GM23338 (cell line): ENCODE measurements around the gene TRAF2.

Experiments used
- CREB1 ChIP-seq: fragments of 250-450 bp; sonication (Bioruptor Pico); IDR thresholded peaks from 2 replicates; pipeline ENCODE4 v1.5.0; 2020; ENCODE audit warnings: low read depth, mild to moderate bottlenecking, moderate library complexity
- EZH2 ChIP-seq: fragments of 200-600 bp; sonication (generic); IDR thresholded peaks from one replicate; pipeline ENCODE4 v1.8.0; 2017; ENCODE audit warnings: antibody characterized with exemption, mild to moderate bottlenecking, low read depth; ENCODE audit not compliant: unreplicated experiment
- EZH2phosphoT487 ChIP-seq: fragments of 200-600 bp; sonication (generic); IDR thresholded peaks from one replicate; pipeline ENCODE4 v1.8.1; 2018; ENCODE audit warnings: antibody characterized with exemption; ENCODE audit not compliant: unreplicated experiment
- JUNB ChIP-seq: IDR thresholded peaks from one replicate; pipeline ENCODE4 v1.6.1; 2016; ENCODE audit warnings: antibody characterized with exemption; ENCODE audit not compliant: unreplicated experiment
- NANOG ChIP-seq: IDR thresholded peaks from 2 replicates; pipeline ENCODE4 v1.6.1; 2016; ENCODE audit warnings: antibody characterized with exemption, borderline replicate concordance
- POLR2AphosphoS5 ChIP-seq: IDR thresholded peaks from 2 replicates; pipeline ENCODE4 v1.6.1; 2016; ENCODE audit warnings: antibody characterized with exemption, low read depth
- STAT1 ChIP-seq: IDR thresholded peaks from one replicate; pipeline ENCODE4 v1.6.1; 2016; ENCODE audit warnings: antibody characterized with exemption; ENCODE audit not compliant: unreplicated experiment
- TF ChIP-seq, protein P1 (sequence below), 2 experiments: fragments of 200-600 bp in 1 of 2; sonication (generic) in 1 of 2; conservative IDR thresholded peaks; 2 replicates each; pipeline versions ENCODE4 v1.5.1 to v1.6.1; 2016 to 2017; ENCODE audit warnings: antibody characterized with exemption in 2 of 2, low read depth in 2 of 2, mild to moderate bottlenecking in 2 of 2, moderate library complexity in 1 of 2
- TF ChIP-seq, protein P2 (sequence below): IDR thresholded peaks from one replicate; pipeline ENCODE4 v1.6.1; 2018; ENCODE audit warnings: antibody characterized with exemption; ENCODE audit not compliant: unreplicated experiment

DNA sequence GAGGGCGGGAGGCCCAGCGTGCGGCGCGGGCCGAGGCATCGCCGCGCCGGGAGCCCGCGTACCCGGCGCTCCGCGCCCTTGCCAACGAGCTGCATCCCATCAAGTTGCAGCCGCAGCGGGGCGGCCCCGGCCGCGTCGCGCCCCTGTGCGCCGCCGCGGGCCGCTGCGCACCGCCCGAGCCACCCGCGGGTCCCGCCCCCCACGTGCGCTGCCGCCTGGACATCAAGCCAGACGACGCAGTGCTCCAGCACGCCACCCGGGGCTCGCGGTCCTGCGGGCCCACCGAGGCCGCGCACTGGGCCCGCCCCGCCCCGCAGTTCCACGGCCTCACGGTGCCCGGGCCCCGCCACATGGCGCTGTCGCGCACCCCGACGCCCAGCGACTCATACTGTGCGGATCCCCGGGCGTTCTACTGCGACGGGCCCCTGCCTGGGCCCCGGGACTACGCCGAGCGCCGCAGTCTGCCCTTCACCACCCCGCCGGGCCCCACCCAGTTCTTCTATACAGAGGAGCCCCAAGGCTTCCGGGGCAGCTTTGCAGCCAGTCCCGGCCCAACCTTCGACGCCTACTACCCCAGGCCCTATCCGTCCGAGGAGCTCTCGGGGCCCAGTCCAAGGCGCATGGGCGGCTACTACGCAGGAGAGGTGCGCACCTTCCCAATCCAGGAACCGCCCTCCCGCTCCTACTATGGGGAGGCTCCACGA is 41.4 kb upstream of the TRAF2 start:
- TF ChIP-seq POLR2AphosphoS5 (no peak), EZH2 (no peak), EZH2phosphoT487 (no peak), CREB1 (CRISPR knock-in tag) (no peak), NANOG (no peak), STAT1 (no peak), JUNB (no peak)
- TF ChIP-seq, protein P1, sequence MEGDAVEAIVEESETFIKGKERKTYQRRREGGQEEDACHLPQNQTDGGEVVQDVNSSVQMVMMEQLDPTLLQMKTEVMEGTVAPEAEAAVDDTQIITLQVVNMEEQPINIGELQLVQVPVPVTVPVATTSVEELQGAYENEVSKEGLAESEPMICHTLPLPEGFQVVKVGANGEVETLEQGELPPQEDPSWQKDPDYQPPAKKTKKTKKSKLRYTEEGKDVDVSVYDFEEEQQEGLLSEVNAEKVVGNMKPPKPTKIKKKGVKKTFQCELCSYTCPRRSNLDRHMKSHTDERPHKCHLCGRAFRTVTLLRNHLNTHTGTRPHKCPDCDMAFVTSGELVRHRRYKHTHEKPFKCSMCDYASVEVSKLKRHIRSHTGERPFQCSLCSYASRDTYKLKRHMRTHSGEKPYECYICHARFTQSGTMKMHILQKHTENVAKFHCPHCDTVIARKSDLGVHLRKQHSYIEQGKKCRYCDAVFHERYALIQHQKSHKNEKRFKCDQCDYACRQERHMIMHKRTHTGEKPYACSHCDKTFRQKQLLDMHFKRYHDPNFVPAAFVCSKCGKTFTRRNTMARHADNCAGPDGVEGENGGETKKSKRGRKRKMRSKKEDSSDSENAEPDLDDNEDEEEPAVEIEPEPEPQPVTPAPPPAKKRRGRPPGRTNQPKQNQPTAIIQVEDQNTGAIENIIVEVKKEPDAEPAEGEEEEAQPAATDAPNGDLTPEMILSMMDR (conservative IDR thresholded peaks at IDR 0.05; ENCODE audit: low read depth in 2 of 2): no peak
- TF ChIP-seq, protein P2, sequence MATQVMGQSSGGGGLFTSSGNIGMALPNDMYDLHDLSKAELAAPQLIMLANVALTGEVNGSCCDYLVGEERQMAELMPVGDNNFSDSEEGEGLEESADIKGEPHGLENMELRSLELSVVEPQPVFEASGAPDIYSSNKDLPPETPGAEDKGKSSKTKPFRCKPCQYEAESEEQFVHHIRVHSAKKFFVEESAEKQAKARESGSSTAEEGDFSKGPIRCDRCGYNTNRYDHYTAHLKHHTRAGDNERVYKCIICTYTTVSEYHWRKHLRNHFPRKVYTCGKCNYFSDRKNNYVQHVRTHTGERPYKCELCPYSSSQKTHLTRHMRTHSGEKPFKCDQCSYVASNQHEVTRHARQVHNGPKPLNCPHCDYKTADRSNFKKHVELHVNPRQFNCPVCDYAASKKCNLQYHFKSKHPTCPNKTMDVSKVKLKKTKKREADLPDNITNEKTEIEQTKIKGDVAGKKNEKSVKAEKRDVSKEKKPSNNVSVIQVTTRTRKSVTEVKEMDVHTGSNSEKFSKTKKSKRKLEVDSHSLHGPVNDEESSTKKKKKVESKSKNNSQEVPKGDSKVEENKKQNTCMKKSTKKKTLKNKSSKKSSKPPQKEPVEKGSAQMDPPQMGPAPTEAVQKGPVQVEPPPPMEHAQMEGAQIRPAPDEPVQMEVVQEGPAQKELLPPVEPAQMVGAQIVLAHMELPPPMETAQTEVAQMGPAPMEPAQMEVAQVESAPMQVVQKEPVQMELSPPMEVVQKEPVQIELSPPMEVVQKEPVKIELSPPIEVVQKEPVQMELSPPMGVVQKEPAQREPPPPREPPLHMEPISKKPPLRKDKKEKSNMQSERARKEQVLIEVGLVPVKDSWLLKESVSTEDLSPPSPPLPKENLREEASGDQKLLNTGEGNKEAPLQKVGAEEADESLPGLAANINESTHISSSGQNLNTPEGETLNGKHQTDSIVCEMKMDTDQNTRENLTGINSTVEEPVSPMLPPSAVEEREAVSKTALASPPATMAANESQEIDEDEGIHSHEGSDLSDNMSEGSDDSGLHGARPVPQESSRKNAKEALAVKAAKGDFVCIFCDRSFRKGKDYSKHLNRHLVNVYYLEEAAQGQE: no peak
